IMR-90 (cell line): Measurements from ENCODE around the gene PTPRH. TPM values are rescaled to one million over a fixed set of nuclear protein-coding genes. Genes with fewer than 3 reads are reported as not detected.

Experiments used
- ATAC-seq: fragments of 200-7000 bp; cut with Tn5 transposase; 2 replicates; pipeline ENCODE4 v1.9.1; 2020; ENCODE audit warnings: low read depth, mild to moderate bottlenecking, moderate library complexity
- BruUV-seq: library from RNA; stranded (reverse); fragments of 400-500 nt; replicated peaks from 2 replicates; lab custom pipeline; 2021; lab: Mats Ljungman, UMichigan
- CTCF ChIA-PET: fragments of 300-600 bp; formaldehyde crosslinking; extraction: SDS; loops from one replicate; lab custom pipeline; 2021; ENCODE audit warnings: antibody characterized with exemption; lab: Yijun Ruan, JAX
- POLR2A ChIA-PET: fragments of 300-600 bp; sonication (Branson Sonifier 250); formaldehyde crosslinking; loops from one replicate; lab custom pipeline; 2022; ENCODE audit warnings: antibody characterized with exemption; ENCODE audit not compliant: unreplicated experiment; lab: Charles Lee
- DNase-seq: peaks from one replicate; pipeline ENCODE4 v3.0.0; 2013
- H2AFZ ChIP-seq: replicated peaks from 2 replicates; pipeline ENCODE3; 2013; ENCODE audit warnings: low read length, mild to moderate bottlenecking; ENCODE audit not compliant: poor library complexity
- H2AK5ac ChIP-seq: 2 replicates; pipeline ENCODE4 v1.6.1; 2013; ENCODE audit warnings: low read depth, low read length, inconsistent platforms
- H2AK9ac ChIP-seq: replicated peaks from 2 replicates; pipeline ENCODE3; 2013; ENCODE audit warnings: mild to moderate bottlenecking, low read depth, low read length, moderate library complexity; ENCODE audit not compliant: poor library complexity
- H2BK120ac ChIP-seq: 2 replicates; pipeline ENCODE4 v1.6.1; 2013; ENCODE audit warnings: low read depth, low read length, inconsistent platforms
- H2BK15ac ChIP-seq: 3 replicates; pipeline ENCODE4 v1.6.1; 2013; ENCODE audit warnings: low read depth, low read length, inconsistent platforms
- H2BK20ac ChIP-seq: 2 replicates; pipeline ENCODE4 v1.6.1; 2013; ENCODE audit warnings: low read depth, mild to moderate bottlenecking, inconsistent platforms, low read length, moderate library complexity
- H2BK5ac ChIP-seq: 2 replicates; pipeline ENCODE4 v1.6.1; 2013; ENCODE audit warnings: mild to moderate bottlenecking, low read depth, low read length, inconsistent platforms; ENCODE audit not compliant: poor library complexity, severe bottlenecking
- H3K14ac ChIP-seq: replicated peaks from 2 replicates; pipeline ENCODE4 v1.6.1; 2013; ENCODE audit warnings: low read depth, low read length, inconsistent platforms
- H3K18ac ChIP-seq: 2 replicates; pipeline ENCODE4 v1.6.1; 2013; ENCODE audit warnings: low read depth, low read length, control low read depth
- H3K23ac ChIP-seq: 2 replicates; pipeline ENCODE4 v1.6.1; 2013; ENCODE audit warnings: low read depth, low read length, inconsistent platforms
- H3K27ac ChIP-seq: 2 replicates; pipeline ENCODE4 v1.5.1; 2013; ENCODE audit warnings: mild to moderate bottlenecking, control low read depth, low read length; ENCODE audit not compliant: insufficient read depth
- H3K27me3 ChIP-seq: 2 replicates; pipeline ENCODE4 v1.6.1; 2013; ENCODE audit warnings: low read length; ENCODE audit not compliant: control insufficient read depth, insufficient read depth
- H3K36me3 ChIP-seq: 2 replicates; pipeline ENCODE4 v1.6.1; 2013; ENCODE audit warnings: low read length, mixed read lengths; ENCODE audit not compliant: control insufficient read depth, insufficient read depth
- H3K4ac ChIP-seq: 2 replicates; pipeline ENCODE4 v1.6.1; 2013; ENCODE audit warnings: low read depth, low read length, inconsistent platforms
- H3K4me1 ChIP-seq: 2 replicates; pipeline ENCODE4 v1.6.1; 2013; ENCODE audit warnings: low read length, mixed read lengths; ENCODE audit not compliant: control insufficient read depth, insufficient read depth
- H3K4me2 ChIP-seq: 2 replicates; pipeline ENCODE4 v1.6.1; 2013; ENCODE audit warnings: low read depth, mild to moderate bottlenecking, control low read depth, low read length, moderate library complexity
- H3K4me3 ChIP-seq: 2 replicates; pipeline ENCODE4 v1.5.1; 2013; ENCODE audit warnings: low read depth, mild to moderate bottlenecking, control low read depth, low read length, moderate library complexity; ENCODE audit not compliant: insufficient read depth
- H3K56ac ChIP-seq: 2 replicates; pipeline ENCODE4 v1.6.1; 2013; ENCODE audit warnings: low read length, inconsistent platforms; ENCODE audit not compliant: insufficient read depth; ENCODE audit errors: extremely low read depth
- H3K79me1 ChIP-seq, 2 experiments: 2 replicates each; pipeline ENCODE4 v1.6.1; 2013; ENCODE audit warnings: low read length in 2 of 2, inconsistent platforms in 1 of 2, low read depth in 1 of 2
- H3K9ac ChIP-seq: 2 replicates; pipeline ENCODE4 v1.6.1; 2013; ENCODE audit warnings: low read depth, low read length, control low read depth
- H3K9me1 ChIP-seq: 2 replicates; pipeline ENCODE4 v1.6.1; 2013; ENCODE audit warnings: low read length, inconsistent platforms; ENCODE audit not compliant: insufficient read depth
- H3K9me3 ChIP-seq: 2 replicates; pipeline ENCODE4 v1.6.1; 2013; ENCODE audit warnings: low read length; ENCODE audit not compliant: control insufficient read depth, insufficient read depth
- H4K20me1 ChIP-seq: 2 replicates; pipeline ENCODE4 v1.6.1; 2013; ENCODE audit warnings: low read length, inconsistent platforms; ENCODE audit not compliant: insufficient read depth
- H4K5ac ChIP-seq: 2 replicates; pipeline ENCODE4 v1.6.1; 2013; ENCODE audit warnings: mild to moderate bottlenecking, low read depth, low read length, control low read depth
- H4K8ac ChIP-seq, 2 experiments: 2 replicates each; pipeline ENCODE4 v1.6.1; 2013; ENCODE audit warnings: low read depth in 2 of 2, low read length in 2 of 2, control low read depth in 1 of 2, inconsistent platforms in 1 of 2
- H4K91ac ChIP-seq: 2 replicates; pipeline ENCODE4 v1.6.1; 2013; ENCODE audit warnings: low read depth, low read length, inconsistent platforms; ENCODE audit not compliant: insufficient read depth
- FOS ChIP-seq: fragments of 150-350 bp; IDR thresholded peaks from 2 replicates; pipeline ENCODE4 v1.6.1; 2016; ENCODE audit warnings: low read depth, low read length
- MAFK ChIP-seq: IDR thresholded peaks from 2 replicates; pipeline ENCODE4 v1.6.1; 2012; ENCODE audit warnings: low read depth, low read length, improper control_type of control experiment
- MAZ ChIP-seq: IDR thresholded peaks from 2 replicates; pipeline ENCODE4 v1.6.1; 2012; ENCODE audit warnings: low read depth, mild to moderate bottlenecking, low read length, improper control_type of control experiment, moderate library complexity, borderline replicate concordance
- MXI1 ChIP-seq: IDR thresholded peaks from 2 replicates; pipeline ENCODE4 v1.6.1; 2012; ENCODE audit warnings: low read depth, mild to moderate bottlenecking, low read length, moderate library complexity, borderline replicate concordance
- POLR2A ChIP-seq: IDR thresholded peaks from 2 replicates; pipeline ENCODE4 v1.6.1; 2012; ENCODE audit warnings: mild to moderate bottlenecking, low read depth, low read length
- USF2 ChIP-seq: fragments of 150-350 bp; IDR thresholded peaks from 2 replicates; pipeline ENCODE4 v1.6.1; 2017; ENCODE audit warnings: mild to moderate bottlenecking, antibody characterized with exemption, low read length, low read depth
- WGBS, 2 experiments: methylation state at CpG; one replicate each; pipeline versions ENCODE4 v1.1.5 to v1.1.7; 2013; ENCODE audit warnings: missing lambda C conversion rate in 2 of 2; ENCODE audit not compliant: insufficient read length in 1 of 2; ENCODE audit errors: extremely low coverage in 2 of 2; 5-methylcytosine and 5-hydroxymethylcytosine counted together
- dilution Hi-C: fragments of 300-500 bp; cut with HindIII; formaldehyde crosslinking; loops from one replicate; pipeline ENCODE4 v1.14.3; 2018; ENCODE audit warnings: low sequenced_read_pairs; ENCODE audit not compliant: unreplicated experiment
- in situ Hi-C: fragments of 300-500 bp; cut with MboI; formaldehyde crosslinking; loops from 3 replicates; pipeline ENCODE4 v1.14.3; 2019; ENCODE audit warnings: low sequenced_read_pairs, inconsistent platforms, mixed read lengths
- intact Hi-C: fragments of 100-400 bp; cut with micrococcal nuclease; formaldehyde crosslinking; loops from 2 replicates; pipeline ENCODE4 v1.10.0; 2022
- polyA plus RNA-seq, 3 experiments: library from polyadenylated mRNA; depleted of rRNA; stranded (reverse); fragments of >200 nt; gene quantifications; 2 replicates each; pipeline ENCODE4 v1.2.3, GENCODE V29; 2012; ENCODE audit warnings: low replicate concordance in 1 of 3
- total RNA-seq: library from RNA; depleted of rRNA; stranded (reverse); fragments of >200 nt; gene quantifications from 2 replicates; pipeline ENCODE4 v1.2.3, GENCODE V29; 2012

The PTPRH gene
- total and polyA plus RNA-seq, 2 of the 4 experiments (the other 2 are of a cell fraction) = 1.3 to 3.4 TPM

GRCh38 chr19:55250262-55251036, 41.1 kb upstream of the PTPRH start:
- no peaks in the 10 kb centered on the region for H3K9me3 ChIP-seq
- H3K56ac ChIP-seq = no peak overlapping the region
- no peak overlapping the region for H2BK5ac ChIP-seq
- H3K9me1 ChIP-seq = peaks cover 26% of the 10 kb centered on the region
- H2BK20ac ChIP-seq = no peak overlapping the region
- peaks cover 12 to 91% of the 10 kb centered on the region in 2 experiments for H3K79me1 ChIP-seq
- no peak overlapping the region for H3K27ac ChIP-seq
- ChIA-PET CTCF (no interaction called here), POLR2A (no interaction called here)
- H2AK9ac ChIP-seq = no peak overlapping the region
- no peaks in the 10 kb centered on the region for H3K27me3 ChIP-seq
- H4K5ac ChIP-seq = no peak overlapping the region
- no peak overlapping the region for H3K14ac ChIP-seq
- H3K36me3 ChIP-seq = peaks cover 11% of the 10 kb centered on the region
- H3K4me3 ChIP-seq = no peak overlapping the region
- no peak overlapping the region for H3K9ac ChIP-seq
- no peak overlapping the region for H2BK120ac ChIP-seq
- TF ChIP-seq POLR2A (no peak), MXI1 (no peak), FOS (no peak), MAZ (no peak), USF2 (no peak), MAFK (no peak)
- H4K20me1 ChIP-seq = peaks cover 91% of the 10 kb centered on the region
- no peak overlapping the region for H2BK15ac ChIP-seq
- H4K8ac ChIP-seq = no peak overlapping the region
- dilution Hi-C loops (no loop called here), in situ Hi-C loops (no loop called here), intact Hi-C loops (no loop called here)
- no peak for ATAC-seq
- BruUV-seq = no TSS peak
- H3K18ac ChIP-seq = no peak overlapping the region
- no peak overlapping the region for H3K4ac ChIP-seq
- no peak overlapping the region for H4K91ac ChIP-seq
- no peak overlapping the region for H2AK5ac ChIP-seq
- H2AFZ ChIP-seq = no peak overlapping the region
- H3K23ac ChIP-seq = no peak overlapping the region
- 82% methylated on average over 11 of the region's 18 CpGs; no CpG with 5 or more reads in 1 of the 2 experiments for WGBS, 2 experiments
- no peak overlapping the region for H3K4me2 ChIP-seq
- no peak for DNase-seq
- 0 out of 2 replicates have a peak, but pooled peaks cover 1% of the 10 kb centered on the region for H3K4me1 ChIP-seq
